DOHH2 (cell line): ENCODE results near the gene CNTLN.

Source experiments
- CTCF ChIP-seq: fragments of 200-600 bp; sonication (generic); IDR thresholded peaks from one replicate; pipeline ENCODE4 v1.5.1; 2014; ENCODE audit warnings: antibody characterized with exemption, mild to moderate bottlenecking, low read depth, low read length; ENCODE audit not compliant: poor library complexity, severe bottlenecking
- EZH2phosphoT487 ChIP-seq: fragments of 200-600 bp; sonication (generic); IDR thresholded peaks from 2 replicates; pipeline ENCODE4 v1.6.1; 2017; ENCODE audit warnings: borderline replicate concordance, mild to moderate bottlenecking, antibody characterized with exemption, low read length, moderate library complexity, mixed read lengths

- TF ChIP-seq CTCF, result no peak
- no peak for TF ChIP-seq EZH2phosphoT487
Observed at GRCh38 chr9:17318821-17319320, 184.0 kb downstream of the CNTLN start.
